CD14-positive monocyte (primary cell): ENCODE data around the gene SCGB3A1. TPM values are rescaled to one million over a fixed set of nuclear protein-coding genes. Genes with fewer than 3 reads are reported as not detected.

Experiments
- DNase-seq, 3 donors: peaks; one replicate each; pipeline ENCODE4 v3.0.0-alpha.2; 2011 to 2022
- H2AFZ ChIP-seq: 2 replicates; pipeline ENCODE4 v1.6.0; 2012; ENCODE audit warnings: mild to moderate bottlenecking, low read depth, low read length, inconsistent platforms; ENCODE audit not compliant: insufficient read depth, poor library complexity, severe bottlenecking
- H3K27ac ChIP-seq, 2 donors: 1 replicate in 1 of 2; 2 replicates in 1 of 2; pipeline ENCODE4 v1.5.1; 2012 to 2013; ENCODE audit warnings: low read length in 2 of 2, control low read depth in 1 of 2, inconsistent platforms in 1 of 2, low read depth in 1 of 2, mild to moderate bottlenecking in 1 of 2
- H3K27me3 ChIP-seq, 2 donors: one replicate each; pipeline versions ENCODE4 v1.6.0 to v1.6.1; 2011 to 2013; ENCODE audit warnings: low read length in 2 of 2; ENCODE audit not compliant: control insufficient read depth in 2 of 2, insufficient read depth in 2 of 2
- H3K36me3 ChIP-seq, 2 donors: replicated peaks in 1 of 2; 1 replicate in 1 of 2; 2 replicates in 1 of 2; pipeline versions ENCODE4 v1.5.1 to v1.6.1; 2012 to 2013; ENCODE audit warnings: low read length in 2 of 2, control low read depth in 1 of 2, inconsistent platforms in 1 of 2, mild to moderate bottlenecking in 1 of 2; ENCODE audit not compliant: insufficient read depth in 2 of 2, control insufficient read depth in 1 of 2
- H3K4me1 ChIP-seq, 2 donors: 1 replicate in 1 of 2; 2 replicates in 1 of 2; pipeline versions ENCODE4 v1.5.1 to v1.6.1; 2012 to 2013; ENCODE audit warnings: low read length in 2 of 2, control low read depth in 1 of 2, inconsistent platforms in 1 of 2, mild to moderate bottlenecking in 1 of 2, moderate library complexity in 1 of 2; ENCODE audit not compliant: insufficient read depth in 2 of 2, control insufficient read depth in 1 of 2
- H3K4me2 ChIP-seq: replicated peaks from 2 replicates; pipeline ENCODE3; 2012; ENCODE audit warnings: low read length, moderate library complexity, mild to moderate bottlenecking; ENCODE audit not compliant: poor library complexity, severe bottlenecking; ENCODE audit errors: extremely low read depth
- H3K4me3 ChIP-seq, 3 experiments: fragments of 200-600 bp in 1 of 3; sonication (generic) in 1 of 3; replicated peaks in 1 of 3; 1 replicate in 2 of 3; 2 replicates in 1 of 3; pipeline ENCODE4 v1.5.1; 2011 to 2013; ENCODE audit warnings: low read length in 3 of 3, mild to moderate bottlenecking in 3 of 3, control low read depth in 2 of 3, low read depth in 2 of 3, inconsistent platforms in 1 of 3, moderate library complexity in 1 of 3
- H3K79me2 ChIP-seq: 2 replicates; pipeline ENCODE4 v1.6.0; 2012; ENCODE audit warnings: mild to moderate bottlenecking, control low read depth, inconsistent platforms, low read length, moderate library complexity; ENCODE audit not compliant: insufficient read depth
- H3K9ac ChIP-seq: 2 replicates; pipeline ENCODE4 v1.6.0; 2017; ENCODE audit warnings: low read length, mild to moderate bottlenecking; ENCODE audit not compliant: insufficient read depth, poor library complexity, severe bottlenecking
- H3K9me3 ChIP-seq, 2 donors: replicated peaks in 1 of 2; 1 replicate in 1 of 2; 2 replicates in 1 of 2; pipeline versions ENCODE4 v1.5.1 to v1.6.1; 2012 to 2013; ENCODE audit warnings: low read length in 2 of 2, control low read depth in 1 of 2; ENCODE audit not compliant: control insufficient read depth in 1 of 2, insufficient read depth in 1 of 2
- H4K20me1 ChIP-seq: 2 replicates; pipeline ENCODE4 v1.6.0; 2012; ENCODE audit warnings: mild to moderate bottlenecking, low read length, control low read depth, moderate library complexity; ENCODE audit not compliant: insufficient read depth
- H3K27ac Mint-ChIP-seq, 7 donors: one replicate each; pipeline ENCODE4 v1.8.0; 2020; ENCODE audit warnings: mild to moderate bottlenecking in 7 of 7, mixed read lengths in 7 of 7, moderate library complexity in 6 of 7, inconsistent platforms in 2 of 7
- H3K27me3 Mint-ChIP-seq, 3 donors: one replicate each; pipeline ENCODE4 v1.8.0; 2021 to 2022; ENCODE audit warnings: low read depth in 3 of 3, mild to moderate bottlenecking in 3 of 3, mixed read lengths in 3 of 3, moderate library complexity in 3 of 3, inconsistent platforms in 1 of 3
- H3K36me3 Mint-ChIP-seq, 2 donors: one replicate each; pipeline ENCODE4 v1.8.0; 2020; ENCODE audit warnings: mixed read lengths in 2 of 2, inconsistent platforms in 1 of 2, mild to moderate bottlenecking in 1 of 2
- H3K4me1 Mint-ChIP-seq: one replicate; pipeline ENCODE4 v1.8.0; 2020; ENCODE audit warnings: mild to moderate bottlenecking, mixed read lengths
- H3K4me3 Mint-ChIP-seq, 2 donors: one replicate each; pipeline ENCODE4 v1.8.0; 2020; ENCODE audit warnings: mild to moderate bottlenecking in 2 of 2, mixed read lengths in 2 of 2, moderate library complexity in 1 of 2
- H3K9me3 Mint-ChIP-seq, 7 donors: one replicate each; pipeline ENCODE4 v1.8.0; 2020 to 2022; ENCODE audit warnings: mixed read lengths in 7 of 7, mild to moderate bottlenecking in 6 of 7, moderate library complexity in 6 of 7, inconsistent platforms in 2 of 7
- WGBS: methylation state at CpG from one replicate; pipeline ENCODE4 v1.1.5; 2013; ENCODE audit warnings: missing lambda C conversion rate; ENCODE audit not compliant: insufficient coverage; 5-methylcytosine and 5-hydroxymethylcytosine counted together
- intact Hi-C, 2 donors: fragments of 100-400 bp; cut with micrococcal nuclease; formaldehyde crosslinking; loops; one replicate each; pipeline versions ENCODE4 v1.15.0 to v1.15.1; 2023
- polyA plus RNA-seq, 3 donors: library from polyadenylated mRNA; depleted of rRNA in 1 of 3; unstranded in 2 of 3; stranded (reverse) in 1 of 3; fragments of 300-500 nt in 2 of 3; fragments of >200 nt in 1 of 3; fragmentation: Illumina TruSeq in 2 of 3; gene quantifications; 1 replicate in 2 of 3; 2 replicates in 1 of 3; pipeline ENCODE4 v1.2.3, GENCODE V29; 2012 to 2021
- TF ChIP-seq, protein P1 (sequence below): fragments of 200-600 bp; IDR thresholded peaks from one replicate; pipeline ENCODE4 v1.8.0; 2022; ENCODE audit warnings: antibody characterized with exemption, mild to moderate bottlenecking

The SCGB3A1 gene
- polyA plus RNA-seq, 3 donors, result 0.49 to 0.83 (median 0.59) TPM

GRCh38 chr5:180586204-180586603, 5.1 kb downstream of the SCGB3A1 start:
- Mint-ChIP-seq H3K4me3 (no peak overlapping the region), H3K4me1 (peaks cover 11% of the 10 kb centered on the region), H3K27ac (no peak overlapping the region), H3K36me3 (peaks cover 0 to 3% of the 10 kb centered on the region in 2 donors), H3K9me3 (peaks cover 0 to 15% (median 6%) of the 10 kb centered on the region in 7 donors), H3K27me3 (peaks cover 31 to 53% (median 32%) of the 10 kb centered on the region in 3 donors)
- peaks cover 15 to 31% of the 10 kb centered on the region in 2 donors for H3K27me3 ChIP-seq
- no peak overlapping the region for H3K4me3 ChIP-seq
- no peak overlapping the region for H3K9ac ChIP-seq
- no peak overlapping the region for H3K27ac ChIP-seq
- no peak for DNase-seq
- H2AFZ ChIP-seq, result no peak overlapping the region
- H3K79me2 ChIP-seq, result no peaks in the 10 kb centered on the region
- no peaks in the 10 kb centered on the region for H3K9me3 ChIP-seq
- H3K4me1 ChIP-seq, result peaks cover 9 to 21% of the 10 kb centered on the region in 2 donors
- TF ChIP-seq, protein P1, sequence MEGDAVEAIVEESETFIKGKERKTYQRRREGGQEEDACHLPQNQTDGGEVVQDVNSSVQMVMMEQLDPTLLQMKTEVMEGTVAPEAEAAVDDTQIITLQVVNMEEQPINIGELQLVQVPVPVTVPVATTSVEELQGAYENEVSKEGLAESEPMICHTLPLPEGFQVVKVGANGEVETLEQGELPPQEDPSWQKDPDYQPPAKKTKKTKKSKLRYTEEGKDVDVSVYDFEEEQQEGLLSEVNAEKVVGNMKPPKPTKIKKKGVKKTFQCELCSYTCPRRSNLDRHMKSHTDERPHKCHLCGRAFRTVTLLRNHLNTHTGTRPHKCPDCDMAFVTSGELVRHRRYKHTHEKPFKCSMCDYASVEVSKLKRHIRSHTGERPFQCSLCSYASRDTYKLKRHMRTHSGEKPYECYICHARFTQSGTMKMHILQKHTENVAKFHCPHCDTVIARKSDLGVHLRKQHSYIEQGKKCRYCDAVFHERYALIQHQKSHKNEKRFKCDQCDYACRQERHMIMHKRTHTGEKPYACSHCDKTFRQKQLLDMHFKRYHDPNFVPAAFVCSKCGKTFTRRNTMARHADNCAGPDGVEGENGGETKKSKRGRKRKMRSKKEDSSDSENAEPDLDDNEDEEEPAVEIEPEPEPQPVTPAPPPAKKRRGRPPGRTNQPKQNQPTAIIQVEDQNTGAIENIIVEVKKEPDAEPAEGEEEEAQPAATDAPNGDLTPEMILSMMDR, result no peak
- H3K36me3 ChIP-seq, result no peaks in the 10 kb centered on the region
- H3K4me2 ChIP-seq, result no peak overlapping the region
- WGBS, result no CpG with 5 or more reads among the region's 3 CpGs
- H4K20me1 ChIP-seq, result no peaks in the 10 kb centered on the region
- intact Hi-C loops, result no loop called here

DNA sequence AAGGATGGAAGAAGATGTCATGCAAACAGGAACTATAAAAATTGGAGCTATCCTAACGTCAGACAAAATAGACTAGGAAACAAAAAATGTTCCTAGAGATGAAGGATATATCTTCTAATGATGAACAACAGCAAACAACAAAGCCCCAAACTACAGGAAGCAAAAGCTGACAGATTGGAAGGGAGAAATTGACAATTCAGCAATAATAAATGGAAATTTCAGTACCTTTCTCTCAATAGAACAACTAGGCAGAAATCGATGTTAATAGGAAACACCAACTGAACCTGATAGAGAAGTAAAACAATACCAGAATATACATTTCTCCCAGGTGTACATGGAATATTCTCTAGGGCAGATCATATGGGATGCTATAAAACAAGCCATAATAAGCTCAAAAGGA, 7.6 kb downstream of the SCGB3A1 start:
- Mint-ChIP-seq H3K4me3 (no peak overlapping the region), H3K9me3 (peaks cover 0 to 8% (median 3%) of the 10 kb centered on the region in 7 donors)
- no peaks in the 10 kb centered on the region for H3K36me3 ChIP-seq

More for the DNA sequence above, 7.6 kb downstream of the SCGB3A1 start:
- Mint-ChIP-seq H3K27ac (no peak overlapping the region), H3K27me3 (peaks cover 13 to 29% (median 19%) of the 10 kb centered on the region in 3 donors), H3K36me3 (peaks cover 0 to 5% of the 10 kb centered on the region in 2 donors), H3K4me1 (peaks cover 13% of the 10 kb centered on the region)
- no peak overlapping the region for H2AFZ ChIP-seq
- intact Hi-C loops, result no loop called here
- no peaks in the 10 kb centered on the region for H3K9me3 ChIP-seq
- no CpG with 5 or more reads among the region's 2 CpGs for WGBS
- H3K4me1 ChIP-seq, result peaks cover 3 to 9% of the 10 kb centered on the region in 2 donors
- no peak overlapping the region for H3K4me2 ChIP-seq
- no peak overlapping the region for H3K27ac ChIP-seq
- no peaks in the 10 kb centered on the region for H4K20me1 ChIP-seq
- H3K27me3 ChIP-seq, result peaks cover 0 to 8% of the 10 kb centered on the region in 2 donors
- no peak overlapping the region for H3K9ac ChIP-seq
- no peak overlapping the region for H3K4me3 ChIP-seq
- H3K79me2 ChIP-seq, result no peaks in the 10 kb centered on the region
- TF ChIP-seq, protein P1, result no peak
- no peak for DNase-seq
